HEK293 (cell line): ENCODE measurements around the gene SLC22A12.

Source experiments
- CTCF ChIA-PET: fragments of 350-600 bp; formaldehyde crosslinking; extraction: SDS; loops from one replicate; lab custom pipeline; 2021; ENCODE audit warnings: antibody characterized with exemption; lab: Yijun Ruan, JAX
- POLR2A ChIA-PET: fragments of 300-600 bp; formaldehyde crosslinking; extraction: SDS; loops from one replicate; lab custom pipeline; 2020; ENCODE audit warnings: antibody characterized with exemption, inconsistent platforms; lab: Yijun Ruan, JAX
- H3K27ac ChIP-seq: fragments of 200-500 bp; sonication (Bioruptor generic); 2 replicates; pipeline ENCODE4 v1.5.1; 2014; ENCODE audit warnings: low read depth, low read length, control low read depth, inconsistent platforms; ENCODE audit errors: extremely low read depth
- H3K36me3 ChIP-seq, 2 experiments: fragments of 200-500 bp in 1 of 2; sonication (Bioruptor generic) in 1 of 2; 1 replicate in 1 of 2; 2 replicates in 1 of 2; pipeline ENCODE4 v1.5.1; 2014 to 2017; ENCODE audit warnings: inconsistent platforms in 2 of 2, low read length in 2 of 2; ENCODE audit not compliant: control insufficient read depth in 2 of 2, insufficient read depth in 1 of 2
- H3K4me1 ChIP-seq: fragments of 200-500 bp; sonication (Bioruptor generic); 2 replicates; pipeline ENCODE4 v1.5.1; 2014; ENCODE audit warnings: mild to moderate bottlenecking, low read length, inconsistent platforms; ENCODE audit not compliant: control insufficient read depth, insufficient read depth
- H3K4me3 ChIP-seq: 2 replicates; pipeline ENCODE4 v1.5.1; 2011; ENCODE audit warnings: low read depth, mild to moderate bottlenecking, control low read depth, low read length, moderate library complexity
- H3K9me3 ChIP-seq: fragments of 200-500 bp; sonication (Bioruptor generic); 2 replicates; pipeline ENCODE4 v1.5.1; 2014; ENCODE audit warnings: low read depth, low read length, inconsistent platforms; ENCODE audit not compliant: control insufficient read depth, insufficient read depth
- CTCF ChIP-seq: fragments of 450-650 bp; formaldehyde crosslinking; IDR thresholded peaks from 2 replicates; pipeline ENCODE4 v1.5.1; 2016; ENCODE audit warnings: missing biosample characterization, missing genetic modification characterization
- GLIS1 ChIP-seq: fragments of 450-650 bp; formaldehyde crosslinking; IDR thresholded peaks from 2 replicates; pipeline ENCODE4 v1.5.1; 2016; ENCODE audit warnings: missing biosample characterization, missing genetic modification characterization
- GLIS2 ChIP-seq: fragments of 450-650 bp; formaldehyde crosslinking; IDR thresholded peaks from 2 replicates; pipeline ENCODE4 v1.5.1; 2016; ENCODE audit warnings: missing biosample characterization, missing genetic modification characterization
- HOXD13 ChIP-seq: sonication (generic); formaldehyde crosslinking; IDR thresholded peaks from 2 replicates; pipeline ENCODE4 v1.8.0; 2022; ENCODE audit warnings: missing genetic modification reagents, borderline replicate concordance
- SP2 ChIP-seq: fragments of 450-650 bp; formaldehyde crosslinking; IDR thresholded peaks from 2 replicates; pipeline ENCODE4 v1.5.1; 2016; ENCODE audit warnings: missing biosample characterization, missing genetic modification characterization
- WT1 ChIP-seq: fragments of 450-650 bp; formaldehyde crosslinking; IDR thresholded peaks from 2 replicates; pipeline ENCODE4 v1.5.1; 2016; ENCODE audit warnings: missing biosample characterization, missing genetic modification characterization
- ZBTB26 ChIP-seq: fragments of 450-650 bp; formaldehyde crosslinking; optimal IDR thresholded peaks from 2 replicates; pipeline ENCODE3; 2016; ENCODE audit warnings: missing biosample characterization, mild to moderate bottlenecking, missing genetic modification characterization
- ZFHX2 ChIP-seq: fragments of 450-650 bp; formaldehyde crosslinking; conservative IDR thresholded peaks from 2 replicates; pipeline ENCODE4 v1.5.1; 2016; ENCODE audit warnings: missing biosample characterization, missing genetic modification characterization
- ZNF239 ChIP-seq: fragments of 450-650 bp; formaldehyde crosslinking; IDR thresholded peaks from 2 replicates; pipeline ENCODE4 v1.5.1; 2016; ENCODE audit warnings: missing biosample characterization, missing genetic modification characterization
- ZNF324 ChIP-seq: fragments of 450-650 bp; formaldehyde crosslinking; IDR thresholded peaks from 2 replicates; pipeline ENCODE4 v1.5.1; 2016; ENCODE audit warnings: missing biosample characterization, missing genetic modification characterization
- ZNF398 ChIP-seq: fragments of 450-650 bp; formaldehyde crosslinking; IDR thresholded peaks from 2 replicates; pipeline ENCODE4 v1.5.1; 2017; ENCODE audit warnings: missing biosample characterization, missing genetic modification characterization
- ZNF529 ChIP-seq: fragments of 450-650 bp; formaldehyde crosslinking; IDR thresholded peaks from 2 replicates; pipeline ENCODE4 v1.5.1; 2017; ENCODE audit warnings: missing genetic modification characterization, missing biosample characterization; ENCODE audit not compliant: insufficient replicate concordance
- ZNF777 ChIP-seq: fragments of 450-650 bp; formaldehyde crosslinking; IDR thresholded peaks from 2 replicates; pipeline ENCODE4 v1.5.1; 2017; ENCODE audit warnings: missing biosample characterization, missing genetic modification characterization, borderline replicate concordance
- ZNF791 ChIP-seq: fragments of 450-650 bp; formaldehyde crosslinking; IDR thresholded peaks from 2 replicates; pipeline ENCODE4 v1.5.1; 2016; ENCODE audit warnings: missing biosample characterization, missing genetic modification characterization
- ZNF837 ChIP-seq: fragments of 450-650 bp; formaldehyde crosslinking; IDR thresholded peaks from 2 replicates; pipeline ENCODE4 v1.5.1; 2016; ENCODE audit warnings: missing biosample characterization, missing genetic modification characterization

The SLC22A12 gene

GRCh38 chr11:64642418-64642735 lies 51.4 kb downstream of the SLC22A12 start:
- H3K27ac ChIP-seq: no peak overlapping the region
- no peak overlapping the region for H3K4me3 ChIP-seq
- TF ChIP-seq GLIS2 (tag by site-specific recombination) (peak; percentile 29; the same call in 1 of the 2 replicates), ZNF324 (tag by site-specific recombination) (no peak), WT1 (tag by site-specific recombination) (no peak), GLIS1 (peak; percentile 48; the same call in 1 of the 2 replicates), ZFHX2 (tag by site-specific recombination) (peak; percentile 30; the same call in 1 of the 2 replicates)
- H3K36me3 ChIP-seq: no peaks in the 10 kb centered on the region
- POLR2A ChIA-PET: no interaction called here
- H3K9me3 ChIP-seq: no peaks in the 10 kb centered on the region
- CTCF ChIA-PET: interaction anchor here (0.8 to 1.1 kb wide), 2 partner anchors 10 to 193 kb away, joined by 4 to 6 read pairs; no protein-coding TSS in a partner anchor
- no peaks in the 10 kb centered on the region for H3K4me1 ChIP-seq

GRCh38 chr11:64642871-64643255 lies 51.8 kb downstream of the SLC22A12 start:
- Histone ChIP-seq H3K9me3 (no peaks in the 10 kb centered on the region), H3K36me3 (no peaks in the 10 kb centered on the region), H3K4me1 (no peaks in the 10 kb centered on the region), H3K4me3 (peak overlapping the region; percentile 20), H3K27ac (no peak overlapping the region)
- TF ChIP-seq GLIS2 (tag by site-specific recombination) (peak; percentile 8; the same call in 1 of the 2 replicates), ZNF777 (peak; percentile 68; the same call in 1 of the 2 replicates), ZNF239 (tag by site-specific recombination) (no peak), ZNF529 (tag by site-specific recombination) (no peak), ZNF791 (tag by site-specific recombination) (no peak)
- ChIA-PET POLR2A (no interaction called here), CTCF (interaction anchor here (0.5 to 1.1 kb wide), 3 partner anchors 10 to 1112 kb away, joined by 3 to 6 read pairs (median 4); no protein-coding TSS in a partner anchor)

- Histone ChIP-seq H3K36me3 (no peaks in the 10 kb centered on the region), H3K27ac (no peak overlapping the region), H3K4me1 (no peaks in the 10 kb centered on the region), H3K4me3 (peak overlapping the region; percentile 29), H3K9me3 (no peaks in the 10 kb centered on the region)
- ChIA-PET CTCF (interaction anchor here (0.5 kb wide), 1 partner anchor 1111 kb away, joined by 3 read pairs; no protein-coding TSS in a partner anchor), POLR2A (interaction anchor here (0.6 to 0.7 kb wide), 2 partner anchors 76 to 288 kb away, joined by 3 to 5 read pairs; no protein-coding TSS in a partner anchor)
- TF ChIP-seq SP2 (tag by site-specific recombination) (0 out of 2 replicates have a peak, but pooled peaks have one; percentile 9), CTCF (tag by site-specific recombination) (no peak), HOXD13 (no peak), ZNF837 (tag by site-specific recombination) (no peak), ZBTB26 (peak; percentile 44), ZNF398 (tag by site-specific recombination) (peak; percentile 84), WT1 (tag by site-specific recombination) (peak; percentile 22; the same call in 1 of the 2 replicates)
Measured at GRCh38 chr11:64643256-64643881, 52.3 kb downstream of the SLC22A12 start.
